Activated CD4-positive, alpha-beta memory T cell treated with anti-CD3 and anti-CD28 coated beads, Interleukin-2, amount 10 ng/mL, durations not matched to agents 7 days and 5 days (primary cell): ENCODE measurements around the gene MAP7. TPM values are rescaled to one million over a fixed set of nuclear protein-coding genes. Genes with fewer than 3 reads are reported as not detected.
A peak's percentile ranks its signal among the peaks of the same experiment; 100 is the strongest.
"Not testable (repeated sequence)": the region's sequence is repeated elsewhere in the genome, so short reads cannot be mapped to it uniquely, and the experiment has no call there.

ENCODE experiments used
- CTCF ChIA-PET: fragments of 350-600 bp; sonication (Branson Sonifier 250); formaldehyde crosslinking; loops from one replicate; lab custom pipeline; 2021; ENCODE audit warnings: antibody characterized with exemption, inconsistent platforms; lab: Charles Lee
- POLR2A ChIA-PET: fragments of 350-600 bp; sonication (Branson Sonifier 250); formaldehyde crosslinking; loops from one replicate; lab custom pipeline; 2021; ENCODE audit warnings: antibody characterized with exemption; lab: Charles Lee
- DNase-seq: peaks from one replicate; pipeline ENCODE4 v3.0.0-alpha.2; 2020
- H3K27ac Mint-ChIP-seq: one replicate; pipeline ENCODE4 v1.8.0; 2021; ENCODE audit warnings: mild to moderate bottlenecking, mixed read lengths
- H3K27me3 Mint-ChIP-seq: one replicate; pipeline ENCODE4 v1.8.0; 2021; ENCODE audit warnings: mixed read lengths
- H3K36me3 Mint-ChIP-seq: one replicate; pipeline ENCODE4 v1.8.0; 2021; ENCODE audit warnings: low read depth, mixed read lengths
- H3K4me1 Mint-ChIP-seq: one replicate; pipeline ENCODE4 v1.8.0; 2021; ENCODE audit warnings: mixed read lengths
- H3K4me3 Mint-ChIP-seq: one replicate; pipeline ENCODE4 v1.8.0; 2021; ENCODE audit warnings: mild to moderate bottlenecking, mixed read lengths
- H3K9me3 Mint-ChIP-seq: one replicate; pipeline ENCODE4 v1.8.0; 2021; ENCODE audit warnings: mixed read lengths
- total RNA-seq, 2 experiments: library from RNA; stranded (reverse); gene quantifications; one replicate each; pipeline ENCODE4 v1.2.3, GENCODE V29; 2021

The MAP7 gene
- total RNA-seq, 2 experiments from 2014 or later, result 1.4 to 1.8 TPM

DNA sequence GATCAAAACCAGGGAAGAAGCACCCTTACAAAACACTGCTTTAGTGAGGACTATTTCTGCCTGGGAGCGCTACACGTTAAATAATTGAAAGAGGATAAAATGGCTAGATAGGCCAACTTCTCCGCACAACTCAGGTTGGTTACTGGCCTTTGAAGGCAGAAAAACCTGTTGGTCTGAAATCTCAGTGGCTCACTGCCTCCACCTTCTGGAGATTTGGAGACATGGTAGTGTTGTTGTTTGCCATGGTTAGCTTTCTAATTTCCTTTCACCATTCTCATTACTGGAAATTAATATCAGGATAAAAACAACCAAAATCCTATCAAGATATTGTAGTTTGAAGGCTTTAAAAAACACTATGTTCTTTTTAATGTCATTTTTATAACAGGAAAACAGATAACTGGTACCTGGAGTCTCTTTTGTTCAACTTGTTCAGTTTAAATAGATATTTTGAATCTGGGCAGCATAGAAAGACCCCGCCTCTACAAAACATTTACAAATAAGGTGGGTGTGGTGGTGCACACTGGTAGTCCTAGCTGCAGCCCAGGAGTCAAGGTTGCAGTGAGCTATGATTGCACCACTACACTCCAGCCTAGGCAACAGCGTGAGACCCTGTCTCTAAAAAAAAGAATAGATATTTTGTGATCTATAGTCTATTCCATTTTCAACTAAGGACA is 233.1 kb downstream of the MAP7 start:
- ChIA-PET POLR2A (interaction anchor here (0.6 to 4.1 kb wide), 4 partner anchors 28 to 87 kb away, joined by 3 to 31 read pairs (median 4); partner anchors contain the start of genes BCLAF1 and MTFR2), CTCF (interaction anchor here (0.7 to 2.6 kb wide), 16 partner anchors 8 to 867 kb away, joined by 3 to 14 read pairs (median 4); partner anchors contain the start of gene BCLAF1)
- H3K27ac Mint-ChIP-seq, result no peak overlapping the region
- peak; percentile 66 for DNase-seq
- H3K4me1 Mint-ChIP-seq, result no peaks in the 10 kb centered on the region
- H3K9me3 Mint-ChIP-seq, result no peaks in the 10 kb centered on the region
- H3K36me3 Mint-ChIP-seq, result no peaks in the 10 kb centered on the region
- H3K4me3 Mint-ChIP-seq, result no peak overlapping the region
- H3K27me3 Mint-ChIP-seq, result peaks cover 6% of the 10 kb centered on the region

DNA sequence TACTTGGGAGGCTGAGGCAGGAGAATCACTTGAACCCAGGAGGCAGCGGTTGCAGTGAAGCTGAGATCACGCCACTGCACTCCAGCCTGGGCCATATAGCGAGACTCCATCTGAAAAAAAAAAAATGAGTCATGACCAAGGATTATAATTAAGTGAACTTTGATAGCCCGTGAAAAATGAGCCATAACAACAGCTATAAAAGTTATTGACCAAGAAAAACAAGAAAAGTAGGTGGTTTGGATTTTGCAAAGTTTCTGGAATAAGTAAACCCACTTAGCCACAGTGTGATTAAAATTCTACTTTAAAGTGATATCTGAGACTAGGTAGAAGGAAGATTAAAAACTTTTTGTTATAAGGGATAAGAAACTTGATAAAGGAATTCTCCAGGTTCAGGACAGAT is 234.6 kb downstream of the MAP7 start:
- Mint-ChIP-seq H3K9me3 (no peaks in the 10 kb centered on the region), H3K36me3 (no peaks in the 10 kb centered on the region), H3K27ac (no peak overlapping the region), H3K4me1 (no peaks in the 10 kb centered on the region), H3K27me3 (peaks cover 8% of the 10 kb centered on the region), H3K4me3 (no peak overlapping the region)
- ChIA-PET CTCF (interaction anchor here (0.7 to 1.0 kb wide), 2 partner anchors 63 to 65 kb away, joined by 3 to 4 read pairs; partner anchors contain the start of gene MTFR2), POLR2A (interaction anchor here (4.1 kb wide), 1 partner anchor 26 kb away, joined by 31 read pairs; the partner anchor contains the start of gene BCLAF1)
- no peak for DNase-seq

- Mint-ChIP-seq H3K4me1 (no peaks in the 10 kb centered on the region), H3K36me3 (no peaks in the 10 kb centered on the region), H3K4me3 (no peak overlapping the region), H3K27me3 (peaks cover 10% of the 10 kb centered on the region), H3K27ac (no peak overlapping the region), H3K9me3 (no peaks in the 10 kb centered on the region)
- ChIA-PET CTCF (no interaction called here), POLR2A (interaction anchor here (1.3 kb wide), 1 partner anchor 23 kb away, joined by 4 read pairs; no protein-coding TSS in a partner anchor)
- DNase-seq, result no peak
These were observed 237.2 kb downstream of the MAP7 start for GRCh38 chr6:136312975-136313374.

DNA sequence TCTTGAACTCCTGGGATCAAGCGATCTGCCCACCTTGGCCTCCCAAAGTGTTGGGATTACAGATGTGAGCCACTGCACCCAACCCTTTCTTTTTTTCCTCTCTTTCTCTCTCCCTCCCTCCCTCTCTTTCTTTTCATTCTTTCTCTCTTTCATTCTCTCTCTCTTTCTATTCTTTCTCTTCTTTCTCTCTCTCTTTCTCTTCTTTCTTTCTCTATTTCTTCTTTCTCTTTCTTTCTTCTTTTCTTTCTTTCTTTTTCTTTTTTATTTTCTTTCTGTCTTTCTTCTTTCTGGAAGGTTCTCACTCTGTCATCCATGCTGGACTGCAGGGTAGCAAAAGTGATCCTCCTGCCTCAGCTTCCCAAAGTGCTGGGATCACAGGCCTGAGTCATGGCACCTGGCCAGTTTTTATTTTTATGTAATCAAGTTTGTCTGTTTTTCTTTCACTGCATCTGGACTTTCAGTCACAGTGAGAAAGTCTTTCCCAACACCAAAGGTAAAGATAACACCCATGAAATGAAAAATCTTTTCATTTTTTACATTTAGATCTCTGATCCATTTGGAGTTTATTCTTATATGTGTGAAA is 240.4 kb downstream of the MAP7 start:
- H3K4me3 Mint-ChIP-seq, result no peak overlapping the region
- DNase-seq, result no peak
- no peak overlapping the region for H3K27ac Mint-ChIP-seq
- no peaks in the 10 kb centered on the region for H3K9me3 Mint-ChIP-seq
- no peaks in the 10 kb centered on the region for H3K4me1 Mint-ChIP-seq
- H3K27me3 Mint-ChIP-seq, result peaks cover 8% of the 10 kb centered on the region
- H3K36me3 Mint-ChIP-seq, result no peaks in the 10 kb centered on the region
- POLR2A ChIA-PET, result interaction anchor here (2.3 kb wide), 1 partner anchor 20 kb away, joined by 10 read pairs; the partner anchor contains the start of gene BCLAF1
- CTCF ChIA-PET, result interaction anchor here (1.2 kb wide), 1 partner anchor 8 kb away, joined by 4 read pairs; no protein-coding TSS in a partner anchor

GRCh38 chr6:136309171-136309570 is 241.1 kb downstream of the MAP7 start:
- Mint-ChIP-seq H3K27me3 (peaks cover 8% of the 10 kb centered on the region), H3K4me1 (no peaks in the 10 kb centered on the region), H3K9me3 (no peaks in the 10 kb centered on the region), H3K36me3 (no peaks in the 10 kb centered on the region), H3K4me3 (no peak overlapping the region), H3K27ac (no peak overlapping the region)
- ChIA-PET CTCF (interaction anchor here (1.2 kb wide), 1 partner anchor 8 kb away, joined by 4 read pairs; no protein-coding TSS in a partner anchor), POLR2A (interaction anchor here (2.3 kb wide), 1 partner anchor 19 kb away, joined by 10 read pairs; the partner anchor contains the start of gene BCLAF1)
- DNase-seq, result no peak

GRCh38 chr6:136308469-136308868 is 241.8 kb downstream of the MAP7 start:
- ChIA-PET POLR2A (interaction anchor here (2.3 kb wide), 1 partner anchor 18 kb away, joined by 10 read pairs; the partner anchor contains the start of gene BCLAF1), CTCF (interaction anchor here (1.2 kb wide), 1 partner anchor 9 kb away, joined by 4 read pairs; no protein-coding TSS in a partner anchor)
- DNase-seq, H3K36me3 Mint-ChIP-seq, H3K4me3 Mint-ChIP-seq, H3K27ac Mint-ChIP-seq, H3K4me1 Mint-ChIP-seq, H3K27me3 Mint-ChIP-seq, H3K9me3 Mint-ChIP-seq: not testable (repeated sequence)

- Mint-ChIP-seq H3K4me1 (no peaks in the 10 kb centered on the region), H3K36me3 (no peaks in the 10 kb centered on the region), H3K27me3 (peaks cover 7% of the 10 kb centered on the region), H3K9me3 (no peaks in the 10 kb centered on the region), H3K27ac (no peak overlapping the region), H3K4me3 (no peak overlapping the region)
- CTCF ChIA-PET, result no interaction called here
- POLR2A ChIA-PET, result interaction anchor here (2.3 kb wide), 1 partner anchor 17 kb away, joined by 10 read pairs; the partner anchor contains the start of gene BCLAF1
- no peak for DNase-seq
These were observed 242.9 kb downstream of the MAP7 start for GRCh38 chr6:136307351-136307750.

- H3K4me3 Mint-ChIP-seq, result no peak overlapping the region
- POLR2A ChIA-PET, result no interaction called here
- CTCF ChIA-PET, result no interaction called here
These were observed 243.8 kb downstream of the MAP7 start for GRCh38 chr6:136306466-136306865.

GRCh38 chr6:136304410-136304809 is 245.8 kb downstream of the MAP7 start:
- no peaks in the 10 kb centered on the region for H3K9me3 Mint-ChIP-seq
- no peak overlapping the region for H3K27ac Mint-ChIP-seq
- peaks cover 3% of the 10 kb centered on the region for H3K27me3 Mint-ChIP-seq
- no peaks in the 10 kb centered on the region for H3K36me3 Mint-ChIP-seq
- CTCF ChIA-PET, result interaction anchor here (1.1 kb wide), 1 partner anchor 14 kb away, joined by 3 read pairs; no protein-coding TSS in a partner anchor
- POLR2A ChIA-PET, result no interaction called here
- no peak for DNase-seq
- no peak overlapping the region for H3K4me3 Mint-ChIP-seq
- no peaks in the 10 kb centered on the region for H3K4me1 Mint-ChIP-seq

More at GRCh38 chr6:136306466-136306865, 243.8 kb downstream of the MAP7 start:
- Mint-ChIP-seq H3K4me1 (no peaks in the 10 kb centered on the region), H3K27me3 (peaks cover 3% of the 10 kb centered on the region), H3K27ac (no peak overlapping the region), H3K9me3 (no peaks in the 10 kb centered on the region), H3K36me3 (no peaks in the 10 kb centered on the region)
- DNase-seq, result no peak

- ChIA-PET CTCF (no interaction called here), POLR2A (interaction anchor here (1.2 kb wide), 1 partner anchor 11 kb away, joined by 4 read pairs; no protein-coding TSS in a partner anchor)
- Mint-ChIP-seq H3K9me3 (no peaks in the 10 kb centered on the region), H3K4me3 (no peak overlapping the region), H3K36me3 (no peaks in the 10 kb centered on the region), H3K27ac (no peak overlapping the region), H3K4me1 (no peaks in the 10 kb centered on the region), H3K27me3 (peaks cover 1% of the 10 kb centered on the region)
- DNase-seq, result no peak
These were observed 246.7 kb downstream of the MAP7 start for GRCh38 chr6:136303516-136303915.

DNA sequence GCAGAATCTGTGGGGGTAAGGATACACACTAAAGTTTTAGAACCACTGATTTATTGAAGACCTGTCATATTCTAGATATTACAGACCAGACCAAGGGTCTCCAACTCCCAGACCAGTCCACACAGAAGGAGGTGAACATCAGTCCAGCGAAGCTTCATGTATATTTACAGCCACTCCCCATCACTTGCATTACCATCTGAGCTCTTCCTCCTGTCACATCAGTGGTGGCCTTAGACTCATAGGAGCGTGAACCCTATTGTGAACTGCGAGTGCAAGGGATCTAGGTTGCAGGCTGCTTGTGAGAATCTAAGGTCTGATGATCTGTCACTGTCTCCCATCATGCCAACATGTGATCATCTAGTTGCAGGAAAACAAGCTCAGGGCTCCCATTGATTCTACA is 255.6 kb downstream of the MAP7 start:
- no peaks in the 10 kb centered on the region for H3K36me3 Mint-ChIP-seq
- peaks cover 16% of the 10 kb centered on the region for H3K4me1 Mint-ChIP-seq
- CTCF ChIA-PET, result no interaction called here
- no peaks in the 10 kb centered on the region for H3K9me3 Mint-ChIP-seq
- no peak overlapping the region for H3K27ac Mint-ChIP-seq
- POLR2A ChIA-PET, result no interaction called here
- no peak for DNase-seq
- no peak overlapping the region for H3K4me3 Mint-ChIP-seq
- no peaks in the 10 kb centered on the region for H3K27me3 Mint-ChIP-seq
